Right hindlimb (tissue), 1 donor: ENCODE data around the gene THAP8.

Experiments used
- DNase-seq: peaks from one replicate; pipeline ENCODE4 v3.0.0-alpha.2; 2018

Gene THAP8

GRCh38 chr19:35991731-35992450, 62.2 kb downstream of the THAP8 start:
- DNase-seq: no peak

- no peak for DNase-seq
Measured at GRCh38 chr19:35990771-35991730, 63.0 kb downstream of the THAP8 start.

- DNase-seq: no peak
Measured at GRCh38 chr19:35990156-35990555, 63.9 kb downstream of the THAP8 start.

- DNase-seq: no peak
Measured at GRCh38 chr19:35988824-35989223, 65.3 kb downstream of the THAP8 start.

GRCh38 chr19:35987571-35987896, 66.6 kb downstream of the THAP8 start:
- DNase-seq: no peak

GRCh38 chr19:35986664-35987570, 67.2 kb downstream of the THAP8 start:
- no peak for DNase-seq

- DNase-seq: no peak
Measured at GRCh38 chr19:35986111-35986510, 68.0 kb downstream of the THAP8 start.
